ENCODE data around the gene SLC7A1.

DNA sequence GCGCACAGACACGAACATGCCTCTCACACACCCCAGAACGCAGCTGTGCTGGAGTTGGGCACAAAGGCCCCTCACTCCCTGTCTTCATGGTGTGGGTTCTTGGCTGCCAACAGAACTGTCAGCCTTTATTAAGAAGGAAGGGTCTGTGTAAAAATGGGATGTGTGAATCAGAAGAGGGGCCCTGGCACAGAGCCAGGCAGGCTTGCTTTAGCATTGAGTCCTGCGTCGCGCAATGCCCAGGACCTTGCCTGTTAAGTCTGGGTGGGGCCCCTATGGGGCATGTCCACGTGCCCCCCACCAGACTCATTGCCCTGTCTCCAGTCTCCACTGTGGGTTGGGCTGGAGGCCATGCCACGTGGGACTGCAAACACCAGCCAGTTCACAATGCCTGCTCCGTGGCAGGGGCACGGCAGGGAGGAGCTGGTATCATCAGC, 84.8 kb downstream of the SLC7A1 start:
- TF ChIP-seq, protein P1, sequence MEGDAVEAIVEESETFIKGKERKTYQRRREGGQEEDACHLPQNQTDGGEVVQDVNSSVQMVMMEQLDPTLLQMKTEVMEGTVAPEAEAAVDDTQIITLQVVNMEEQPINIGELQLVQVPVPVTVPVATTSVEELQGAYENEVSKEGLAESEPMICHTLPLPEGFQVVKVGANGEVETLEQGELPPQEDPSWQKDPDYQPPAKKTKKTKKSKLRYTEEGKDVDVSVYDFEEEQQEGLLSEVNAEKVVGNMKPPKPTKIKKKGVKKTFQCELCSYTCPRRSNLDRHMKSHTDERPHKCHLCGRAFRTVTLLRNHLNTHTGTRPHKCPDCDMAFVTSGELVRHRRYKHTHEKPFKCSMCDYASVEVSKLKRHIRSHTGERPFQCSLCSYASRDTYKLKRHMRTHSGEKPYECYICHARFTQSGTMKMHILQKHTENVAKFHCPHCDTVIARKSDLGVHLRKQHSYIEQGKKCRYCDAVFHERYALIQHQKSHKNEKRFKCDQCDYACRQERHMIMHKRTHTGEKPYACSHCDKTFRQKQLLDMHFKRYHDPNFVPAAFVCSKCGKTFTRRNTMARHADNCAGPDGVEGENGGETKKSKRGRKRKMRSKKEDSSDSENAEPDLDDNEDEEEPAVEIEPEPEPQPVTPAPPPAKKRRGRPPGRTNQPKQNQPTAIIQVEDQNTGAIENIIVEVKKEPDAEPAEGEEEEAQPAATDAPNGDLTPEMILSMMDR (IDR thresholded peaks at IDR 0.05), result no peak
- no peak for TF ChIP-seq POLR2A (IDR thresholded peaks at IDR 0.05)
- no peak for TF ChIP-seq POLR2AphosphoS5 (IDR thresholded peaks at IDR 0.05; ENCODE audit: insufficient read depth in 1 of 2, low read depth in 1 of 2)

All from vagina (tissue), 2 donors.